Measurements from ENCODE around the gene FUT4. TPM values are rescaled to one million over a fixed set of nuclear protein-coding genes. Genes with fewer than 3 reads are reported as not detected.

The FUT4 gene
- total and polyA plus RNA-seq, 8 donors: 6.1 to 8.4 (median 7.7) TPM

GRCh38 chr11:94558932-94559331 is 15.2 kb downstream of the FUT4 start:
- DNase-seq (no peak), ATAC-seq (no peak)
- H3K4me1 ChIP-seq: peaks cover 0 to 31% of the 10 kb centered on the region in 2 donors
- TF ChIP-seq CTCF (IDR thresholded peaks at IDR 0.05): no peak
- H3K27ac ChIP-seq: peak overlapping the region in 1 of 2 donors; percentile 54
- H3K27me3 ChIP-seq: no peaks in the 10 kb centered on the region
- intact Hi-C loops (cut with DNase I): no loop called here
- no peaks in the 10 kb centered on the region for H3K36me3 ChIP-seq
- no peaks in the 10 kb centered on the region for H3K9me3 ChIP-seq
- H3K4me3 ChIP-seq: no peak overlapping the region

- H3K27ac ChIP-seq: peak overlapping the region in 1 of 2 donors; percentile 54
- H3K4me3 ChIP-seq: no peak overlapping the region
- ATAC-seq (no peak), DNase-seq (no peak)
- intact Hi-C loops (cut with DNase I): no loop called here
- no peaks in the 10 kb centered on the region for H3K9me3 ChIP-seq
- TF ChIP-seq CTCF (IDR thresholded peaks at IDR 0.05): no peak
- H3K36me3 ChIP-seq: no peaks in the 10 kb centered on the region
- H3K4me1 ChIP-seq: peaks cover 0 to 31% of the 10 kb centered on the region in 2 donors
- H3K27me3 ChIP-seq: no peaks in the 10 kb centered on the region
Observed at GRCh38 chr11:94559361-94559760, 15.6 kb downstream of the FUT4 start.

- no peaks in the 10 kb centered on the region for H3K9me3 ChIP-seq
- no peaks in the 10 kb centered on the region for H3K36me3 ChIP-seq
- DNase-seq: no peak
- intact Hi-C loops (cut with DNase I): no loop called here
- no peak overlapping the region for H3K4me3 ChIP-seq
- ATAC-seq: no peak
- no peak for TF ChIP-seq CTCF (IDR thresholded peaks at IDR 0.05)
- no peak overlapping the region for H3K27ac ChIP-seq
- H3K4me1 ChIP-seq: peaks cover 0 to 31% of the 10 kb centered on the region in 2 donors
- H3K27me3 ChIP-seq: no peaks in the 10 kb centered on the region
Observed at GRCh38 chr11:94560834-94561233, 17.1 kb downstream of the FUT4 start.

GRCh38 chr11:94563176-94563847 is 19.6 kb downstream of the FUT4 start:
- no peaks in the 10 kb centered on the region for H3K27me3 ChIP-seq
- peaks cover 0 to 22% of the 10 kb centered on the region in 2 donors for H3K4me1 ChIP-seq
- no peak overlapping the region for H3K27ac ChIP-seq
- H3K9me3 ChIP-seq: no peaks in the 10 kb centered on the region
- ATAC-seq (peak; percentile 82), DNase-seq (no peak)
- TF ChIP-seq CTCF (IDR thresholded peaks at IDR 0.05): no peak
- no peaks in the 10 kb centered on the region for H3K36me3 ChIP-seq
- H3K4me3 ChIP-seq: no peak overlapping the region
- intact Hi-C loops (cut with DNase I): no loop called here

GRCh38 chr11:94563848-94564467 is 20.2 kb downstream of the FUT4 start:
- no peak overlapping the region for H3K27ac ChIP-seq
- ATAC-seq (no peak), DNase-seq (no peak)
- H3K27me3 ChIP-seq: no peaks in the 10 kb centered on the region
- no peak for TF ChIP-seq CTCF (IDR thresholded peaks at IDR 0.05)
- H3K9me3 ChIP-seq: no peaks in the 10 kb centered on the region
- H3K4me1 ChIP-seq: peaks cover 0 to 19% of the 10 kb centered on the region in 2 donors
- H3K4me3 ChIP-seq: no peak overlapping the region
- H3K36me3 ChIP-seq: no peaks in the 10 kb centered on the region
- intact Hi-C loops (cut with DNase I): no loop called here

Data from left lung (tissue), 10 donors.